Endothelial cell of umbilical vein (primary cell): ENCODE measurements around the gene ITSN1. TPM values are rescaled to one million over a fixed set of nuclear protein-coding genes. Genes with fewer than 3 reads are reported as not detected.

Source experiments
- BruUV-seq: library from RNA; stranded (reverse); fragments of 400-500 nt; replicated peaks from 2 replicates; lab custom pipeline; 2021; lab: Mats Ljungman, UMichigan
- CTCF ChIA-PET: fragments of 300-600, 350-600 bp; sonication (Branson Sonifier 250); formaldehyde crosslinking; loops from one replicate; lab custom pipeline; 2021; ENCODE audit warnings: antibody characterized with exemption, inconsistent platforms; lab: Charles Lee
- POLR2A ChIA-PET: fragments of 300-600, 350-600 bp; sonication (Branson Sonifier 250); formaldehyde crosslinking; loops from one replicate; lab custom pipeline; 2021; ENCODE audit warnings: antibody characterized with exemption, inconsistent platforms; lab: Charles Lee
- DNase-seq: peaks from one replicate; pipeline ENCODE4 v3.0.0-alpha.2; 2011; ENCODE audit warnings: low read depth, low spot score
- FAIRE-seq: peaks from 2 replicates; lab custom pipeline; 2011; peaks lifted over from hg19 to GRCh38; lab: Jason Lieb, UNC
- H2AFZ ChIP-seq: 2 replicates; pipeline ENCODE4 v1.6.0; 2012; ENCODE audit warnings: low read depth, low read length, control low read depth, inconsistent platforms
- H3K27ac ChIP-seq: 2 replicates; pipeline ENCODE4 v1.5.1; 2011; ENCODE audit warnings: low read depth, mild to moderate bottlenecking, control low read depth, low read length, moderate library complexity; ENCODE audit not compliant: insufficient read depth
- H3K27me3 ChIP-seq, 2 experiments: 2 replicates each; pipeline versions ENCODE4 v1.6.0 to v1.6.1; 2011; ENCODE audit warnings: low read length in 2 of 2, mixed read lengths in 1 of 2; ENCODE audit not compliant: control insufficient read depth in 2 of 2, insufficient read depth in 2 of 2
- H3K36me3 ChIP-seq, 2 experiments: 2 replicates in 1 of 2; 3 replicates in 1 of 2; pipeline ENCODE4 v1.5.1; 2011; ENCODE audit warnings: low read length in 2 of 2, mild to moderate bottlenecking in 1 of 2, moderate library complexity in 1 of 2; ENCODE audit not compliant: control insufficient read depth in 2 of 2, insufficient read depth in 2 of 2; ENCODE audit errors: extremely low read depth in 1 of 2
- H3K4me1 ChIP-seq: 3 replicates; pipeline ENCODE4 v1.5.1; 2011; ENCODE audit warnings: mild to moderate bottlenecking, low read length; ENCODE audit not compliant: control insufficient read depth, insufficient read depth; ENCODE audit errors: extremely low read depth
- H3K4me2 ChIP-seq: 2 replicates; pipeline ENCODE4 v1.6.1; 2011; ENCODE audit warnings: low read length, control low read depth, mixed read lengths; ENCODE audit not compliant: insufficient read depth
- H3K4me3 ChIP-seq, 3 experiments: fragments of 200-600 bp in 1 of 3; sonication (generic), shearing (Covaris generic) in 1 of 3; replicated peaks in 1 of 3; 2 replicates each; pipeline ENCODE4 v1.5.1; 2011 to 2016; ENCODE audit warnings: control low read depth in 3 of 3, low read length in 3 of 3, mild to moderate bottlenecking in 2 of 3, inconsistent platforms in 1 of 3, low read depth in 1 of 3, moderate library complexity in 1 of 3; ENCODE audit not compliant: insufficient read depth in 1 of 3
- H3K79me2 ChIP-seq: 2 replicates; pipeline ENCODE4 v1.6.0; 2012; ENCODE audit warnings: low read length, inconsistent platforms; ENCODE audit not compliant: control insufficient read depth, insufficient read depth
- H3K9ac ChIP-seq: replicated peaks from 2 replicates; pipeline ENCODE3; 2011; ENCODE audit warnings: low read length, control low read depth; ENCODE audit not compliant: insufficient read depth; ENCODE audit errors: extremely low read depth
- H3K9me1 ChIP-seq: replicated peaks from 3 replicates; pipeline ENCODE4 v1.6.0; 2011; ENCODE audit warnings: mild to moderate bottlenecking, low read length; ENCODE audit not compliant: control insufficient read depth, insufficient read depth; ENCODE audit errors: extremely low read depth
- H3K9me3 ChIP-seq: replicated peaks from 2 replicates; pipeline ENCODE4 v1.5.1; 2012; ENCODE audit warnings: low read length, inconsistent platforms; ENCODE audit not compliant: control insufficient read depth, insufficient read depth
- H4K20me1 ChIP-seq: replicated peaks from 2 replicates; pipeline ENCODE3; 2011; ENCODE audit warnings: mild to moderate bottlenecking, low read length; ENCODE audit not compliant: control insufficient read depth, insufficient read depth; ENCODE audit errors: extremely low read depth
- EZH2 ChIP-seq: IDR thresholded peaks from 2 replicates; pipeline ENCODE4 v1.6.1; 2012; ENCODE audit warnings: borderline replicate concordance, low read depth, mild to moderate bottlenecking, moderate library complexity, low read length, inconsistent platforms; ENCODE audit not compliant: severe bottlenecking
- GATA2 ChIP-seq: IDR thresholded peaks from 2 replicates; pipeline ENCODE4 v1.7.0; 2011; ENCODE audit warnings: low read depth, mild to moderate bottlenecking, moderate library complexity, mixed read lengths, low read length; ENCODE audit not compliant: insufficient read length, insufficient read depth
- MYC ChIP-seq: IDR thresholded peaks from one replicate; pipeline ENCODE4 v1.6.1; 2011; ENCODE audit warnings: mild to moderate bottlenecking, low read depth, low read length
- POLR2A ChIP-seq: IDR thresholded peaks from 2 replicates; pipeline ENCODE4 v1.6.1; 2012; ENCODE audit warnings: low read depth, mild to moderate bottlenecking, control low read depth, low read length
- POLR2AphosphoS5 ChIP-seq: IDR thresholded peaks from 2 replicates; pipeline ENCODE4 v1.6.1; 2012; ENCODE audit warnings: low read depth, mild to moderate bottlenecking, control low read depth, low read length, moderate library complexity; ENCODE audit not compliant: insufficient read depth
- dilution Hi-C: fragments of 300-500 bp; cut with MboI; formaldehyde crosslinking; loops from one replicate; pipeline ENCODE4 v1.15.0; 2019; ENCODE audit warnings: low sequenced_read_pairs; ENCODE audit not compliant: extremely low pct_ligation_motif_present
- intact Hi-C: fragments of 100-400 bp; cut with micrococcal nuclease; formaldehyde crosslinking; loops from one replicate; pipeline ENCODE4 v1.10.0; 2022
- polyA plus RNA-seq, 4 experiments: library from polyadenylated mRNA; depleted of rRNA in 3 of 4; stranded (reverse) in 3 of 4; unstranded in 1 of 4; fragments of >200 nt; gene quantifications; 2 replicates each; pipeline versions ENCODE4 v1.2.1 to v1.2.3, GENCODE V29; 2011 to 2012; ENCODE audit warnings: missing spikeins in 1 of 4
- total RNA-seq: library from RNA; stranded (reverse); gene quantifications from 2 replicates; pipeline ENCODE4 v1.2.3, GENCODE V29; 2021
- TF ChIP-seq, protein P1 (sequence below), 2 donors: IDR thresholded peaks; 1 replicate in 1 of 2; 2 replicates in 1 of 2; pipeline ENCODE4 v1.5.1; 2011; ENCODE audit warnings: low read length in 2 of 2, mild to moderate bottlenecking in 2 of 2, moderate library complexity in 2 of 2, control low read depth in 1 of 2, inconsistent platforms in 1 of 2, low read depth in 1 of 2; ENCODE audit not compliant: insufficient read depth in 1 of 2; ENCODE audit errors: extremely low read depth in 1 of 2

Gene ITSN1
- total and polyA plus RNA-seq, 2 donors (not counting 3 experiments of a cell fraction or from before 2014, with no cell fraction given) = 72.2 to 86.8 TPM

DNA sequence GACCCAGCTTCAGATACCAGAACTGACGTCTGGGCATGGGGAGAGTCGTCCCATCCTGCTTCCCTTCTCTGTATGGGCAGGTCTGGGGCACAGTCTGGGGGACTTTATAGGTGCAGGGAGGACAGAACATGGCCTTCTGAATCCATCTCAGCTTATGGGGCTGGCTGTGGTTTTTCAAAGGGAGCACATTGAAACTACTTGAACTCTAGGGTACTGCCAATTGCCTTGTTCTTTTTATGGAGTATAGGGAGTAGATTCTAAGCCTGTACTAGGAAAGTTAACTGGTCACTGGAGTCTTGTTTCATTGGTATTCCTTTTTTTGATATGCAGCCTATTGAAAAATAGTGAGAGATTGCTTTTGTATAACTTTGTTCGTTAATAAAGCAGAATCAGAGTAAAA is 183.1 kb downstream of the ITSN1 start:
- Histone ChIP-seq H3K27ac (no peak overlapping the region), H3K4me2 (no peak overlapping the region), H4K20me1 (no peaks in the 10 kb centered on the region)

DNA sequence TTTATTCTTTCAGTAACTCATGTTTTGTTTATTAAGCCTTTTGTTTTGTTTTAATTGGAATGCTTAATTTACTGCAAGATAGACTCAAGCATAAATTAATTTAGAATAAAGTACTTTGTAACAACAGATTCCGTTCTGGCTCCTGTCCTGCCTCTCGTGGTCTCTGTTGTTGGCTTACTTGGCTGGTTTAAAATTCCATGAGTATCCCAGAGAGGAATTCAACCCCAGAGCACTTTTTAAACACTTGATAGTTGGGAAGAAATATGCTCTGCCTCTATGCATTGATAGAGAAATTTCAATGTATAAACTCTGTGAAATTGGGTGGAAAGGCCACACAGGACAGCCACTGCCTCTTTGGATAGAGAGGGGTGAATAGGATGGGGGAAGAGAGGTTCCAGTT is 183.6 kb downstream of the ITSN1 start:
- H3K27ac ChIP-seq = no peak overlapping the region
- H2AFZ ChIP-seq = no peak overlapping the region
- peaks cover 12 to 13% of the 10 kb centered on the region in 2 experiments for H3K36me3 ChIP-seq
- TF ChIP-seq MYC (no peak), POLR2A (no peak), POLR2AphosphoS5 (no peak), GATA2 (no peak)
- H3K4me1 ChIP-seq = no peaks in the 10 kb centered on the region
- H3K4me2 ChIP-seq = no peak overlapping the region
- no peak overlapping the region for H3K4me3 ChIP-seq
- no peaks in the 10 kb centered on the region for H3K27me3 ChIP-seq
- POLR2A ChIA-PET = no interaction called here
- dilution Hi-C loops = no loop called here
- CTCF ChIA-PET = no interaction called here
- no peaks in the 10 kb centered on the region for H4K20me1 ChIP-seq
- intact Hi-C loops = no loop called here
- FAIRE-seq (peak; percentile 4), DNase-seq (no peak)
- no TSS peak for BruUV-seq
- no peaks in the 10 kb centered on the region for H3K9me3 ChIP-seq
- H3K79me2 ChIP-seq = no peaks in the 10 kb centered on the region
- no peak overlapping the region for H3K9ac ChIP-seq
- H3K9me1 ChIP-seq = no peaks in the 10 kb centered on the region

More for the DNA sequence above, 183.1 kb downstream of the ITSN1 start:
- no TSS peak for BruUV-seq
- TF ChIP-seq POLR2A = no peak
- TF ChIP-seq, protein P1, sequence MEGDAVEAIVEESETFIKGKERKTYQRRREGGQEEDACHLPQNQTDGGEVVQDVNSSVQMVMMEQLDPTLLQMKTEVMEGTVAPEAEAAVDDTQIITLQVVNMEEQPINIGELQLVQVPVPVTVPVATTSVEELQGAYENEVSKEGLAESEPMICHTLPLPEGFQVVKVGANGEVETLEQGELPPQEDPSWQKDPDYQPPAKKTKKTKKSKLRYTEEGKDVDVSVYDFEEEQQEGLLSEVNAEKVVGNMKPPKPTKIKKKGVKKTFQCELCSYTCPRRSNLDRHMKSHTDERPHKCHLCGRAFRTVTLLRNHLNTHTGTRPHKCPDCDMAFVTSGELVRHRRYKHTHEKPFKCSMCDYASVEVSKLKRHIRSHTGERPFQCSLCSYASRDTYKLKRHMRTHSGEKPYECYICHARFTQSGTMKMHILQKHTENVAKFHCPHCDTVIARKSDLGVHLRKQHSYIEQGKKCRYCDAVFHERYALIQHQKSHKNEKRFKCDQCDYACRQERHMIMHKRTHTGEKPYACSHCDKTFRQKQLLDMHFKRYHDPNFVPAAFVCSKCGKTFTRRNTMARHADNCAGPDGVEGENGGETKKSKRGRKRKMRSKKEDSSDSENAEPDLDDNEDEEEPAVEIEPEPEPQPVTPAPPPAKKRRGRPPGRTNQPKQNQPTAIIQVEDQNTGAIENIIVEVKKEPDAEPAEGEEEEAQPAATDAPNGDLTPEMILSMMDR (IDR thresholded peaks at IDR 0.05; ENCODE audit: extremely low read depth in 1 of 2, insufficient read depth in 1 of 2, low read depth in 1 of 2, low read length in 2 of 2) = no peak
- no peak for TF ChIP-seq EZH2
- ChIA-PET POLR2A (no interaction called here), CTCF (no interaction called here)
- dilution Hi-C loops (no loop called here), intact Hi-C loops (no loop called here)
- FAIRE-seq = no peak
- Histone ChIP-seq H3K9me3 (no peaks in the 10 kb centered on the region), H3K4me3 (no peak overlapping the region), H3K9ac (no peak overlapping the region), H3K9me1 (no peaks in the 10 kb centered on the region), H3K27me3 (no peaks in the 10 kb centered on the region), H3K79me2 (no peaks in the 10 kb centered on the region), H3K4me1 (no peaks in the 10 kb centered on the region), H2AFZ (no peak overlapping the region), H3K36me3 (peaks cover 11 to 13% of the 10 kb centered on the region in 2 experiments)
- no peak for DNase-seq
